ENCODE data around the gene ANAPC2.

ANAPC2 gene

DNA sequence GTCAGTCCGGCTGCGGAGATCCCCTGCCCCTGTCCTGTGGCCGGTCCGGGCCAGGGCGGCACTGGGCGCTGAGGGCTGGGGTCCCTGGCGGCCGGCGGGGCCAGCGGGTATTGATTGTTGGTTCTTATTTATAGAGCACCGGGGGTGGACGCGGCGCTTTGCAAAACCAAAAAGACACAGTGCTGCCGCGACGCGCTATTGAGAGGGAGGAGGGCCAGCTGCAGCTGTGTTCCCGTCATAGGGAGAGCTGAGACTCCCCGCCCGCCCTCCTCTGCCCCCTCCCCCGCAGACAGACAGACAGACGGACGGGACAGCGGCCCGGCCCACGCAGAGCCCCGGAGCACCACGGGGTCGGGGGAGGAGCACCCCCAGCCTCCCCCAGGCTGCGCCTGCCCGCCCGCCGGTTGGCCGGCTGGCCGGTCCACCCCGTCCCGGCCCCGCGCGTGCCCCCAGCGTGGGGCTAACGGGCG lies 21.0 kb downstream of the ANAPC2 start:
- H3K27ac ChIP-seq (ENCODE audit: low read length) = no peak overlapping the region
- no peak overlapping the region for H3K4me3 ChIP-seq (ENCODE audit: low read length)
- no peaks in the 10 kb centered on the region for H3K9me3 ChIP-seq (ENCODE audit: insufficient read depth, low read length)
- no peak overlapping the region for H3K9ac ChIP-seq (ENCODE audit: low read length)
- H3K79me2 ChIP-seq (ENCODE audit: low read length) = no peaks in the 10 kb centered on the region
- H2AFZ ChIP-seq (ENCODE audit: low read depth, low read length) = no peak overlapping the region
- H3K4me2 ChIP-seq (ENCODE audit: low read length) = no peak overlapping the region
- no peaks in the 10 kb centered on the region for H3K36me3 ChIP-seq (replicated peaks; ENCODE audit: low read depth, low read length)
- H3K4me1 ChIP-seq (ENCODE audit: low read length) = 0 out of 2 replicates have a peak, but pooled peaks cover 3% of the 10 kb centered on the region
- no peaks in the 10 kb centered on the region; the same call in none of the 2 replicates for H3K27me3 ChIP-seq (ENCODE audit: low read depth, low read length)
- TF ChIP-seq EZH2phosphoT487 (IDR thresholded peaks at IDR 0.05; ENCODE audit: low read depth) = no peak
- TF ChIP-seq, protein P1, sequence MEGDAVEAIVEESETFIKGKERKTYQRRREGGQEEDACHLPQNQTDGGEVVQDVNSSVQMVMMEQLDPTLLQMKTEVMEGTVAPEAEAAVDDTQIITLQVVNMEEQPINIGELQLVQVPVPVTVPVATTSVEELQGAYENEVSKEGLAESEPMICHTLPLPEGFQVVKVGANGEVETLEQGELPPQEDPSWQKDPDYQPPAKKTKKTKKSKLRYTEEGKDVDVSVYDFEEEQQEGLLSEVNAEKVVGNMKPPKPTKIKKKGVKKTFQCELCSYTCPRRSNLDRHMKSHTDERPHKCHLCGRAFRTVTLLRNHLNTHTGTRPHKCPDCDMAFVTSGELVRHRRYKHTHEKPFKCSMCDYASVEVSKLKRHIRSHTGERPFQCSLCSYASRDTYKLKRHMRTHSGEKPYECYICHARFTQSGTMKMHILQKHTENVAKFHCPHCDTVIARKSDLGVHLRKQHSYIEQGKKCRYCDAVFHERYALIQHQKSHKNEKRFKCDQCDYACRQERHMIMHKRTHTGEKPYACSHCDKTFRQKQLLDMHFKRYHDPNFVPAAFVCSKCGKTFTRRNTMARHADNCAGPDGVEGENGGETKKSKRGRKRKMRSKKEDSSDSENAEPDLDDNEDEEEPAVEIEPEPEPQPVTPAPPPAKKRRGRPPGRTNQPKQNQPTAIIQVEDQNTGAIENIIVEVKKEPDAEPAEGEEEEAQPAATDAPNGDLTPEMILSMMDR (IDR thresholded peaks at IDR 0.05; ENCODE audit: low read depth, low read length) = no peak
- H4K20me1 ChIP-seq (ENCODE audit: insufficient read depth, low read length) = no peaks in the 10 kb centered on the region

DNA sequence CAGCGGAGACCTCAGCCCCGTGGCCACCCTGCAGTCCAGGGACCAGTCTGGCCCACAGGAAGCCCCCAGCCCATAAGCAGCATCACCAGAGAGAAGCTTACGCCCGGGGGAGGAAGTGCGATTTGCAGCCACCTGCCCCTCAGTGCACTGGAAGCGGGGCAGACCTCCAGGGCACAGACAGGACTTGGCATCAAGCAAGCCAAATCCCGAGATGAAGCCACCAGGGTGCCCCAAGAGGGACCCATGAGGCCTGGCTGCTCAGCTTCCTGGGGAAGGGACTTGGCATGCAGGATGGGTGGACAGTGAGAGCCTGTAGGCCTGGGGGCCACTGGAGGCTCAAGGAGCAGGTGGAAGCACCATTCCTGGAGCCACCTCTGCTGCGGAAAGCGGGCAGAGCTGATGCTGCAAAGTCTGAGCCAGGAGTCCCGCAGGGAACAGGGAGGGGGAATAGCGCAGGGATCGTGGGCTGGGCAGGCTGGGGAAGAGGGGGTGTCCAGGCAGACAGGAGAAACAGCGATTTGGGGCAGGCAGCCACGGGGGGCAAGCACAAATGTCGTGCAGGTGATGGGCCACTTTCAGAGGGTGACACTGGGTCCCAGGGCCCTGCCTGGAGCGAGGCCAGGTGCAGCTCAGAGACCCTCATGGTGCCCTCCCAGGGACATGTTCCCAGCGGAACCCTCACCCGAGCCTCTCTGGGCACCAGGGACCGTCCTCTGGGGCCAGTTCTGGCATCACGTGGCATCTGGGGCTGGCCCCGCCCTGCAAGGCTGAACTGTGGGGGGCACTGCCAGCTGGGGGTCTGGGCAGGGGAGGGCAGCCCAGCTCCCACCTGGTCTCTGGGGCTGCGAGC lies 21.8 kb downstream of the ANAPC2 start:
- no peak overlapping the region for H3K27ac ChIP-seq (ENCODE audit: low read length)
- no peaks in the 10 kb centered on the region for H3K79me2 ChIP-seq (ENCODE audit: low read length)
- H3K36me3 ChIP-seq (replicated peaks; ENCODE audit: low read depth, low read length) = no peaks in the 10 kb centered on the region
- no peak overlapping the region for H3K4me2 ChIP-seq (ENCODE audit: low read length)
- no peaks in the 10 kb centered on the region for H3K9me3 ChIP-seq (ENCODE audit: insufficient read depth, low read length)
- H3K27me3 ChIP-seq (ENCODE audit: low read depth, low read length) = no peaks in the 10 kb centered on the region; the same call in none of the 2 replicates
- H2AFZ ChIP-seq (ENCODE audit: low read depth, low read length) = no peak overlapping the region
- TF ChIP-seq, protein P1 (IDR thresholded peaks at IDR 0.05; ENCODE audit: low read depth, low read length) = no peak
- TF ChIP-seq EZH2phosphoT487 (IDR thresholded peaks at IDR 0.05; ENCODE audit: low read depth) = no peak
- H4K20me1 ChIP-seq (ENCODE audit: insufficient read depth, low read length) = no peaks in the 10 kb centered on the region
- 0 out of 2 replicates have a peak, but pooled peaks cover 3% of the 10 kb centered on the region for H3K4me1 ChIP-seq (ENCODE audit: low read length)
- H3K4me3 ChIP-seq (ENCODE audit: low read length) = no peak overlapping the region
- no peak overlapping the region for H3K9ac ChIP-seq (ENCODE audit: low read length)

DNA sequence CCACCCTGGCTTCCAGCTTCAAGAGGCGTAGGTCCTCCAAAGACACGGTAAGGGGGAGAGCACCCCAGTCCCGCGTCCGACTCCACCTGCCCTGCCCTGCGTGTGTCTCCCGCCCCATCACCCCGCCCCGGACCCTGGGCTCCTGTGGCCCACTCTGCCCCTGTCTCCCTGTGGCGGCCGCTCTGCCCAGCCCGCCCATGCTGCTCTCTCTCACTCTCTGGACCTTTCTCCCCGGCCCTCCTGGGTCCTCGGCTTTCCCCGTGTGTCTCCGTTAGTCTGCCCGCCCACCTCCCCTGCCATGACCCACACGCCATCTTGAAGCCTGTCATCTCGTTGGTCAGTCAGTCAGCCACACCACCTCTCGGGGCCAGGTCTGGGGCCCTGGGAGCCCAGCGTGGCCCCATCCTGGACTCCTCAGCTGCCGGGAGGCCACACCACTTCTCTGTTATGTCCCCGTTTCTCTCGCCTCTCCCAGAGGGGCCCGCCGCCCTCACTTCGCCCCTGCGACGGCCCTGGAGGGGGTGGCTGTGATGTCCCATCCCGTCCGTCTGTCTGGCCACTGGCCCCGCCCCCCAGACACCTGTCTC lies 23.0 kb downstream of the ANAPC2 start:
- Histone ChIP-seq H3K27me3 (ENCODE audit: low read depth, low read length) (no peaks in the 10 kb centered on the region; the same call in none of the 2 replicates), H4K20me1 (ENCODE audit: insufficient read depth, low read length) (no peaks in the 10 kb centered on the region), H3K4me1 (ENCODE audit: low read length) (no peaks in the 10 kb centered on the region), H3K9me3 (ENCODE audit: insufficient read depth, low read length) (no peaks in the 10 kb centered on the region), H3K4me3 (ENCODE audit: low read length) (no peak overlapping the region), H3K36me3 (replicated peaks; ENCODE audit: low read depth, low read length) (no peaks in the 10 kb centered on the region), H3K79me2 (ENCODE audit: low read length) (no peaks in the 10 kb centered on the region), H3K27ac (ENCODE audit: low read length) (no peak overlapping the region), H3K9ac (ENCODE audit: low read length) (no peak overlapping the region), H2AFZ (ENCODE audit: low read depth, low read length) (no peak overlapping the region), H3K4me2 (ENCODE audit: low read length) (no peak overlapping the region)
- TF ChIP-seq, protein P1 (IDR thresholded peaks at IDR 0.05; ENCODE audit: low read depth, low read length) = no peak
- no peak for TF ChIP-seq EZH2phosphoT487 (IDR thresholded peaks at IDR 0.05; ENCODE audit: low read depth)

All from OCI-LY3 (cell line).